LNCAP (cell line): ENCODE data around the gene IFNB1.

Experiments used
- TF ChIP-seq, protein P1 (sequence below): fragments of 450-650 bp; IDR thresholded peaks from 2 replicates; pipeline ENCODE4 v1.5.1; 2017; ENCODE audit warnings: mild to moderate bottlenecking

The IFNB1 gene

DNA sequence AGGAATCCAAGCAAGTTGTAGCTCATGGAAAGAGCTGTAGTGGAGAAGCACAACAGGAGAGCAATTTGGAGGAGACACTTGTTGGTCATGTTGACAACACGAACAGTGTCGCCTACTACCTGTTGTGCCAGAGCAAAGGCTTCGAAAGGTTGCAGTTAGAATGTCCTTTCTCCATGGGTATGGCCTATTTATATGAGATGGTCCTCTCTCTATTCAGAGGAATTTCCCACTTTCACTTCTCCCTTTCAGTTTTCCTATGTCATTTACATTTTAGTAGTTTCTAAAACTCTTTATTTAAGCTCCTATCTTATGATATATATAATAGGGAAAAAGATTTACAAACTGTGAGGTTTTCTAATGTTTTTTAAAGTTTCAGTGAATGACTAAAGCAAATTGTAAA lies at the start of gene IFNB1:
Gene IFNB1 (minus strand): TSS at position 162 of the 400 bp plus-strand sequence. CDS start 73 bp downstream, at position 89.
- TF ChIP-seq, protein P1, sequence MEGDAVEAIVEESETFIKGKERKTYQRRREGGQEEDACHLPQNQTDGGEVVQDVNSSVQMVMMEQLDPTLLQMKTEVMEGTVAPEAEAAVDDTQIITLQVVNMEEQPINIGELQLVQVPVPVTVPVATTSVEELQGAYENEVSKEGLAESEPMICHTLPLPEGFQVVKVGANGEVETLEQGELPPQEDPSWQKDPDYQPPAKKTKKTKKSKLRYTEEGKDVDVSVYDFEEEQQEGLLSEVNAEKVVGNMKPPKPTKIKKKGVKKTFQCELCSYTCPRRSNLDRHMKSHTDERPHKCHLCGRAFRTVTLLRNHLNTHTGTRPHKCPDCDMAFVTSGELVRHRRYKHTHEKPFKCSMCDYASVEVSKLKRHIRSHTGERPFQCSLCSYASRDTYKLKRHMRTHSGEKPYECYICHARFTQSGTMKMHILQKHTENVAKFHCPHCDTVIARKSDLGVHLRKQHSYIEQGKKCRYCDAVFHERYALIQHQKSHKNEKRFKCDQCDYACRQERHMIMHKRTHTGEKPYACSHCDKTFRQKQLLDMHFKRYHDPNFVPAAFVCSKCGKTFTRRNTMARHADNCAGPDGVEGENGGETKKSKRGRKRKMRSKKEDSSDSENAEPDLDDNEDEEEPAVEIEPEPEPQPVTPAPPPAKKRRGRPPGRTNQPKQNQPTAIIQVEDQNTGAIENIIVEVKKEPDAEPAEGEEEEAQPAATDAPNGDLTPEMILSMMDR, result no peak

DNA sequence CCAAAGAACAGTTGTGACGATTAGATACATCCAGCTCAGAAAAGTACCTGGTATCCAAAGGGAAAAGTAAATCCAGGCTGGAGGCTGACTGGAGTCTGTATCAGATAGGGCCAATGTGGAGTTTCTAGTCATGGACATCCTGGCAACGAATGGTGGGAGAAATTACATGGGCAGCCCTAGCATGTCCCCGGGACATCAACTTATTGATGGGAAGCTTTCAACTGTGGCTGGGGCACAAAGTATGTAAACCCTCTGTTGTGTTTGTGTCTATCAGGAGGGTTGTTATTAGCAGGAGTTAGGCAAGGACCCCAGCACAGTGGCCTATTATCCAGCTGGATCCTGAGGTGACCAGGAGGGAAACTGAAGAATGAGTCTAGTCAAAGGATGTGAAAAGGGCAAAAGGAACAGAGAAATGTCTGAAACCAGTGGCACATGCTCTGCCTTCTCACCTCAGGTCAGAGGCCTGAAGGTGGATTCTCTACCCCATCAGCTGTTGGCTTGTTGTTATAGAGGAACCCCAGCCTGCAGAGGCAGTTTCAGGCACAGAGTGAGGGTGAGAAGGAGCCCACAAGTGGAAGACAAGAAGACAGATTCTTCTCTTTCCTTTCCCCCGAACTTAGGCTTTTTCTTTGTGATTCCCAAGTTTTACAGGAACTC lies 44.0 kb upstream of the IFNB1 start:
- TF ChIP-seq, protein P1, result no peak

DNA sequence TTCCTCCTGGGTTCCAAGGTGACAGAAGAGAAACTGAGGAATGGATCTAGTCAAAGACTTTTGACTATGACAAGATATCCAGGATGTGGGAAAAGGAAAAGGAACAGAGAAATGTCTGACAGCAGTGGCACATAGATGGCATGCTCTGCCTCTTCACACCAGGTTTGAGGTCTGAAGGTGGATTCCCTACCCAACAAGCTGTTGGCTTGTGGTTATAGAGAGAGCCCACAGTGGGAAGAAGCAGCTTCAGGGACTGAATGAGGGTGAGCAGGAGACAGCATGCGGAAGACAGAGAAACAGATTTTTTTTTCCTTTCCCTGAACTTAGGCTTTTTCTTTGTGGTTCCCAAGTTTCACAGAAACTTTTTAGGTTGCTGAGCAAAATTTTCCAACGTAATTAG lies 43.3 kb upstream of the IFNB1 start:
- TF ChIP-seq, protein P1, result no peak

DNA sequence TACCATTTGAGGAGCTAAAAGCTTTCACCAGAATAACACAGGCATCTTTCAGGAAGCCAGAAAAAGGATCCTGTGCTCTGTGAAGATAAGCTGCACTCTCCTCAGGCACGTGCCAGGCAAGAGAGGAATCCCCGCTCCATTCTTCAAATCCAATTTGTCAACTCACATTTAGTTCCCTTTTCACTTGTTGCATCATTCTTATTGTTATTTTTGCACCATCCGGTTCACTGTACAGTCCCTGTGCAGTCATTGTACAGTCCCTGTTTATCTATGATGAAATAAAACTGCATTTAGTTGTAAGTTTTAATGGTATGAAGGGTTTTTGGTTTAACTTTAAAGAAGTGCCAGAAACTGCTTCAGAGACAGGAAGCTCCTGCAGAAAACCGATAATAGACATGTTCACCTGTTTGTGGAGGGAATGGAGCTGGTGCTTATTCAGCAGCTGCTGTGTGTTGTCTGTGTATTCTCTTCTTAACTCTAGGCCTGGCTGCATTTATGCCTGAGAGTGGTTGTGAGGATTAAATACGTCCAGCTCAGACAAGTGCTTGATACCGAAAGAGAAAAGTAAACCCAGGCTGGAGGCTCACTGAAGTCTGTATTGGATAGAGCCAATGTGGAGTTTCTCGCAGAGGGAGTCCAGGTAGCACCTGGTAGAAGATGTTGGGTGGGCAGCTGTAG lies 41.5 kb upstream of the IFNB1 start:
- TF ChIP-seq, protein P1, result no peak

DNA sequence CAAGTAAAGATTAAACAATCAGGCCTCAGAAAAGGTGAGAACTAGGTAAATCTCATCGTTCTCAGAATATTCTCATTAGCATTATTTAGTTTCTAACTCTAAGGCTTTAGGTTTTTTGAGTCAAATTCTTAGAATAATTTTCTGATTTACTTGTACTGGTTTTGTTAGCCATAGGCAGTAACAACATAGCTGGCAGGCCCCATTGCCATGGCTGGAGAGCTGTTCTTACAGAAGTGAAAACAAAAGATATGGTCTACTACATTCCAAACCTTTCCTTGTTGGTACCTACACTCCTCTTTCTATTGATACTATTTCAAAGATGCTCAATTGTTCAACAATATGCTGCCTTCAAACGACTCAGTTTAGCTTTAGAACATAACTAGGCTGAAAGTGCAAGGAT lies 36.6 kb upstream of the IFNB1 start:
- TF ChIP-seq, protein P1, result no peak

DNA sequence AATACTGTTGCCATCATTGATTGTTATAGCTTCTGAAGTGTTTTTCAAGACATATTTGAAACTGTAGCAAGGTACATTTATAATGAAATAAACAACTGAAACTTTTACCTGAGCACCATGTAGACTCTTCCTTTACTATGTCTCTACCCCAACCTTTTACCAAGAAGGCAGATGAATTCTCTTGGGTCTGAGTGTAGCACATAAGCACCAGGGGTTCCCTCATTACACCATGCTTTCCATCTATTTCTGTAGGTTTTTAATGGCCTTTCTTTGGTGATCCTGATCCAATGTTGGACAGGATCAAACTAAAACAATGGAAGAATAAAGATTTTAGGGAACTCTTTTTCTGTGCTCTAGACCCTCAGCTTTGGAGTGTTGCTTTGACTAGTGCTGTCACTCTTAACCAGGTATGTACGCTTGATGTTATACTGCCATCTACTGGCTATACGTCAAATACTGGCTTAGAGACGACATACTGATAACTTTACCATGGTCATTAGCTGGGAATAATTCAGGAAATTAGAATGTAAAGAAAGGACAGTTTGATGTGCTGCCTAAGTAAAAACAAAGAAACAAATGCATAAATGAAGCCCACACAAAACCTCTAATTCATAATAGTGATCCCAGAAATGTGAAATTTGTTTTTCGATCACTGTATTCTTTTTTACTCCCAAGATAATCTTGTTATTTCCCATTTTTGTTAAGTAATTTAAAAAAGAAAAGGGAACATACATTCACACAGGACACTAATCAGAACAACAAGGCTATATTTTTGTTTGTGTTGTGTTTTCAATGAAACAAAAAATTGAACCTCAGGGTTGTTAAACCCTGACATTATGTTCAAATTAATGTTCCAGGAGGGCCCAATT lies 33.2 kb upstream of the IFNB1 start:
- TF ChIP-seq, protein P1, result peak; percentile 79

DNA sequence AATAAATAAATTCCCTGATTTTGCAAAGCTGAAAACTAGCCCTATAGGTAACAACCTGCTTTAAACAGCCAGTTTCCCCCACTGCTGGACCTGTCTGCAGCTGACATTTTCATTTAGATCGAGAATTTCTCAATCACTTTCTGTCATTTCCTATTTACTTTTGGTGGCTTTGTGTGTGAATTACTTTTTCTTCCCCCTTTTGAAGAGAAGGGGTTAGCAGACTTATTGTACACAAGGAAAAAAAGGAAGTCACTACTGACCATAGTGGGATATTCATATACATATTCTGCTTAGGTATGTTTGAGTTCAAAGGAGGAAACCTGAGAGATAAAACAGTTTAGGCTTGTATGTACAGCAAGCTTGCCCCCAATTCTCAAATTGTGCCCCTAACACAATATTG lies 27.0 kb upstream of the IFNB1 start:
- TF ChIP-seq, protein P1, result no peak
